HG02852 (cell line): ENCODE measurements around the gene ZSCAN25.
A peak's percentile ranks its signal among the peaks of the same experiment; 100 is the strongest.
"Not testable (repeated sequence)": the region's sequence is repeated elsewhere in the genome, so short reads cannot be mapped to it uniquely, and the experiment has no call there.

Experiments
- ATAC-seq: cut with Tn5 transposase; IDR thresholded peaks from one replicate; pipeline ENCODE4 v1.9.1; 2021; ENCODE audit warnings: mild to moderate bottlenecking, moderate library complexity; ENCODE audit not compliant: unreplicated experiment

Gene ZSCAN25

DNA sequence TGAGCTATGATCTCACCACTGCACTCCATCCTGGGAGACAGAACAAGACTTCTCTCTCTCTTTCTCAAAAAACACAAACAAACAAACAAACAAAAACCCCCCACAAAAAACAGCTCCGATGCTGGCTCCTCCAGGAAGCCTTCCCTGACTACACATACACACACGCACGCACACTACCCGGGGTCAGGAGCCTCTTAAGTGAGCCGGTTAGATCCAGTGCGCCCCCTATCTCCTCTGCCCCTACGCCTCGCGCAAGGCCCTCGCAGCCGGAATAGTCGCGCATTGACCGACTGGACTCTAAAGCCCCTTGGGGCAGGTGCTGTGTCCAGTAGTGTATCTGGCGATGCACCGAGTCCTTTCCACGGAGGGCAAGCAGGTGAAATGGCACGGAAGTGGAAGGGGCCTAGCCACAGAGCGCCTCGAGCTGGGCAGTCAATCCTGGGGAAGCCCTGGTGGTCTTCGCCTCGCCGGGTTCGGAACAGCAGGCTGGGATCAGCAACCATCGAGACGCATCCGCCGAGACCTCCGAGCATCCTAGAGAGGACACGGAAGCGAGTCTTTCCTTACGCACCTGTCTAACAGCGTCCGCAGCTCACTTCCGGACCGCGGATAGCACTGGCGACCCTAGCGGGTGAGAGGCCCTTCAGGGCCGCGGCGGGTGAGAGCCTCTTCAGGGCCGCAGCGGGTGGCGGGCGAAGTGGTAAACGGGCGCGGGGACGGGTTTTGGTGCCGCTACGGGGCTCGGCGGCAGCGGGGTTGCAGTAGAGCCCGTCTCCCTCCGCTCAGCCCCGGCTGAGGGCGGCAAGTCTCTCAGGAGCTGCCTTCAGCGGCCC lies at the start of gene ZSCAN25:
ZSCAN25 (plus strand) TSS at position 588 of the 833 bp plus-strand sequence. CDS start 2,661 bp downstream, outside the sequence.
- ATAC-seq = peak; percentile 98

DNA sequence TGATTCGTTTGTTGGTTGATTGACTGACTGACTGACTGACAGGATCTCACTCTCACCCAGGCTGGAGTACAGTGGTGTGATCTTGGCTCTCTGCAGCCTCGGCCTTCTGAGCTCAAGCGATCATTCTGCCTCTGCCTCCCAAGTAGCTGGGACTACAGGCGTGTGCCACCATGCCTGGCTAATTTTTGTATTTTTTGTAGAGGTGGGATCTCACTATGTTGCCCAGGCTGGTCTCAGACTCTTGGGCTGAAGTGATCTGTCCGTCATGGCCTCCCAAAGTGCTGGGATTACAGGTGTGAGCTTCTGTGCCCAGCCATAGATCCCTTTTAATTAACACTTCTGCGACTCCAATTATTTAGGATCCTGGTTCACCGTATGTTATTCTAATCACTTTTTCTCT lies 48.0 kb upstream of the ZSCAN25 start:
- not testable (repeated sequence) for ATAC-seq

DNA sequence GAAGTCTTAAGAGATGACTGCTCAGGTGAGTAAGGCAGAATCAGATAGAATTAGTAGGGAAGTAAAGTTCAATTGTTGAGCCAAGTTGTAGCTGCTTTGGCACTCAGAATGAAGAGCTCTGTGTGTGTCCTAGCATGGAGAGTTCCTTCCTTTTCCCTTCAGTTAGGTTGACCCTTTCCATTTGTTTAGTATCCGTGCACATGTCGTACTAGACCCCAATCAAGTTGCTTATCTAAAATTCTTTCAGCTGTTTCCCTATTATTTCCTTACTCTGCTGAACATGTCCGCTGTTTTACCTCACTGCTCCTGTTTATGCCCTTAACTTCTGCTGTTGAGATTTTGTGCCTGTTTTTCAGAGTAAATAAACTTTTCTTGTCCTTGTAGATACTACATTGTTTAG lies 45.0 kb upstream of the ZSCAN25 start:
- no peak for ATAC-seq

DNA sequence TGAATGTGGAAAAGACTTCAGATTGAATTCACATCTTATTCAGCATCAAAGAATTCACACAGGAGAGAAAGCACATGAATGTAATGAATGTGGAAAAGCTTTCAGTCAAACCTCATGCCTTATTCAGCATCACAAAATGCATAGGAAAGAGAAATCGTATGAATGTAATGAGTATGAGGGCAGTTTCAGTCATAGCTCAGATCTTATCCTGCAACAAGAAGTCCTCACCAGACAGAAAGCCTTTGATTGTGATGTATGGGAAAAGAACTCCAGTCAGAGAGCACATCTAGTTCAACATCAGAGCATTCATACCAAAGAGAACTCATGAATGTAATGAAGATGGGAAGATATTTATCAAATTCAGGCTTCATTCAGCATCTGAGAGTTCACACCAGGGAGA lies 43.5 kb upstream of the ZSCAN25 start:
- ATAC-seq = no peak

DNA sequence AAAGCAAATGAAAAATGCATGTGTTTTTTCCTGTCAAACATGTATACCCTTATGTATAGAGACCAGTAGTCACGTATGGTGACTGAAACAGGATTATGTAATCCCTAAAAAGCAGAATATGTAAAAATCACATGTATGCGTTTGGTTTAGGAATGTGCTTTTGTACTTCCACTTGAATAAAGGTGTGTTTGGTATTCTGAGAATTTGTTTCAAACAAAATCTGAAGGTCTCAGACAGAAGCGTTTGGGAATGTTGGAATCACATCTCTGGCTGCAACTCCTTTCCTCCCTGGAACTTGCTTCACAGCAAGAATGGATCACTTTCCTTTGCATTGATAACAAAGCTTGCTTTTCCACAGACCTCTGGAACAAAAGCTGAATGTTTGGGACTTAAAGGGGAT lies 40.5 kb upstream of the ZSCAN25 start:
- no peak for ATAC-seq

DNA sequence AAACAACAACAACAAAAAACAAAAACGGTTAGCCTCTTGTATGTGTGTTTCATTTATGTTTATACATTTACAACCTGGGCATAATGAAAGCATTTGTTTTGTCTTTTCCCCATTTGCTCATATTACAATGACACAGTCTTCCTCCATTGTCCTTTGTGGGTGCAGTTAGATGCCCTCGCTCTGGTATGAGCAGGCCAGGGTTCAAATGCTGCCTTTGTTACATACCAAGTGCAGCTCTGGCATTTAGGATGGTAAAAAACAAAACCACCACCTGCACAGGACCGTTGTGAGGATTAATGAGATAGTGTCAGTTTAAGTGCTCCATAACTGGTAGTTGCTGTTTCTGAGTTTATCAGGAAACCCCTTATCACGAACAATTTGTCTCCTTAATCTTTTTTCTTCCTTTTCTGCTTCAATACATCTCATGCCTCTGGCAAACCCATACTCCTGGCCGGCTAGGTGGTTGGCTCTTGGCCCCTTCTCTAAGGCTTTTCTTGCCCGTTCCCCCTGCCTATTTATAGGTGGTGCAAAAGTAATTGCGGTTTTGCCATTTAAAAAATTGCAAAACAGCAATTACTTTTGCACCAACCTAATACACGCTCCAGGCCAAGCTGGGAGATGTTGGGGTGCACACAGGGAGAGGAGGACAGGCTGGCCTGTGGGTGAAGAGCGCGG lies 37.3 kb upstream of the ZSCAN25 start:
- ATAC-seq = no peak

DNA sequence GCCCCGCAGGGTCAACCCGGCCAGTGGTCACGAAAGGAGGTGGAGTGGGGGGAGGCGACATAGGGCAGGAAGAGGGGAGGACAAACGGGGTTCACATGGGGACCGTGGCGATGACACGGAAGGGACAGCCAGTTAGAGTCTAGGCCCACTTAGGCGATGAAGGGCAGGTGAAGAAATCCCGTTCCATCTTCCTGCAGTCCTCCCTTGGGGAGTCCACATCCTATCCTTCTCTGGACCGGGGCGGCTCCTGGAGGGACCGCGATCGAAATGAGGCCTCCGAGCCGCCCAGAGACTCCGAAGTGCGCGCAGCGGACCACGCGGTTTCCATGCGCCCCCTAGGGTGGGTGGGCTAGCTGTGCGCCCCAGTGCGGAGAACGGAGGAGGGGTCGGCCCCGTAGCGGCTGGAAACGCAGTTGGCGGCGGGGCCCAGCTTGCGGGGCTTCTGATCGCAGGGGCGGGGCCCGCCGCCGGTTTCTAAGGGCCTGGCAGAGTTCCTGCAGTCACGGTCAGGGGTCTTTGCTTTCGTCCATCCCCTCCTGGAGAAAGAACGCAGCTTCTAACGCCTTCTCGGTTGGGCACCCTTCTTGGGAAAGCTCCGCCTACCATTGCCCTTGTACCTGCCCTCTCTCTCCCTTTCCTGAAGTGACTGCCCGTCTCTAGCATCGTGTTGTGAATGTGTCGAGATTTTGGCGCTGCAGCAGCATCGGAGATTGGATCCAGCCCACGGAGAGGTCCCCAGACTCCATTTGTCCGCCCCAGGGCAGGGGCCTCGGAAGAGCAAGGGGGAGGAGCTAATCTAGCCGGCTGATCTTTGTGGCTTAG lies 36.6 kb upstream of the ZSCAN25 start:
- no peak for ATAC-seq

DNA sequence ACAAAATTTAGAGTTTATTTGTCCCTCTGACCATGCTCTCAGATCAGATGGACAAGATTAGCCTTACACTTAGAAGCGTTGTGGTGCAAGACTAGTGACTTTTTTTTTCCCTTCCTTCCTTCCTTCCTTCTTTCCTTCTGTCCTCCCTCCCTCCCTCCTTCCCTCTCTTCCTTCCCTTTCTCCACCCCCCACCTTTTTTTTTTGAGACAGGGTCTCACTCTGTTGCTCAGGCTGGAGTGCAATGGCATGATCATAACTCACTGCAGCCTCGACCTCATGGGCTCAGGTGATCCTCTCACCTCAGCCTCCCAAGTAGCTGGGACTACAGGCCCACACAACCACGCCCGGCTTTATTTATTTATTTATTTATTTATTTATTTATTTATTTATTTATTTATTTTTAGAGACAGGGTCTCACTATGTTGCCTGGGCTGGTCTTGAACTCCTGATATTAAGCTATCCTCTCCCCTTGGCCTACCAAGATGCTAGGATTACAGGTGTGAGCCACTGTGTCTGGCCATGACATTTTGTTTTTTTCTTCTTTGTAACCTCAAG lies 35.9 kb upstream of the ZSCAN25 start:
- ATAC-seq = not testable (repeated sequence)

DNA sequence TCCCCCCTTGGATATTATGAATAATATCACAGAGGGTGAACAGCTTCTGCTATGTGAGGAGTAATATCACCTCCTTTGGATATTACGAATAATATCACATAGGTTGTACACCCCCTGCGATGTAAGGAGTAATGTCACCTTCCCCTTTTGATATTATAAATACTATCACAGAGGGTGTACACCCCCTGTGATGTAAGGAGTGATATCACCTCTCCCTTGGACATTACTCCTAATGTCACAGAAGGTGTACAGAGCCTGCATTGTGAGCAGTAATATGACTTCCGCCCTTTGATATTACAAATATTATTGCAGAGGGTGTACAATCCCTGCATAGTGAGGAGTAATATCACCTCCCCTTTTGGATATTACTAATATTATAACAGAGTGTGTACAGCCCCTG lies 27.9 kb upstream of the ZSCAN25 start:
- ATAC-seq = no peak

DNA sequence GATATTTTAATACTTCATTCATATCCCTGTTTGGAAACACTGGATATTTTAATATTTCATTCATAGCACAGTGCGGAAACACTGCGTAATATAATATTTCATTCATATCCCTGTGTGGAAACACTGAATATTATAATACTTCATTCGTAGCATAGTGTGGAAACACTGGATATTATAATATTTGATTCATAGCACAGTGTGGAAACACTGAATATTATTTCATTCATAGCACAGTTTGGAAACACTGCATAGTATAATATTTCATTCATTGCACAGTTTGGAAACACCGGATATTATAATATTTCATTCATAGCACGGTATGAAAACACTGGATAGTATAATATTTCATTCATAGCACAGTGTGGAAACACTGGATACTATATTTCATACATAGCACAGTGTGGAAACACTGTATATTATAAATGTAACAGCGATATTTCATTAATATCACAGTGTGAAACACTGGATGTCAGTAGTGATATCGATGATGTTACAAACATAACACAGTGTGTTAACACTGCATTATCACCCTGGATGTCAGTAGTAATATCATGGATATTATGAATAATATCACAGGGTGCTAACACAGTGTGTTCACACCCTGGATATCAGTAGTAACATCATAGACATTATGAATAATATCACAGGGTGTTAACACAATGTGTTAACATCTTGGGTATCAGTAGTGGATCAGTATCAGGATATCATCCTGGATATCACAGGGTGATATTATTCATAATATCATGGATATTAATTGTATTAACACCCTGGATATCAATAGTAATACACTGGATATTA lies 21.6 kb upstream of the ZSCAN25 start:
- no peak for ATAC-seq

DNA sequence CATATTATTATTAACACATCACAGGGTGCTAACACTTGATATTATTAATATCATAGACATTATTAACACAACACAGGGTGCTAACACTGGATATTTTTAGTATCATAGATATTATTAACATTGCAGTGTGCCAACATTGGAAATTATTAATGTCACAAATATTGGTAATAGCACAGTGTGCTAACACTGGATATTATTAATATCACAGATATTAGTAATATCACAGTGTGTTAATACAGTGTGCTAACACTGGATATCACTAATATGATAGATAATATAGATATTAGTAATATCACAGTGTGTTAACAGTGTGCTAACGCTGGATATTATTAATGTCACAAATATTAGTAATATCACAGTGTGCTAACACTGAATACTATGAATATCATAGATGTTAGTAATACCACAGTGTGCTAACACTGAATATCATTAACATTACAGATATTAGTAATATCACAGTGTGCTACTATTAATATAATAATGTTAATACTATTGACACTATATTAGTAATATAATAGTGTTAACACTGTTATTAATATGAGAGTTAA lies 20.3 kb upstream of the ZSCAN25 start:
- no peak for ATAC-seq

DNA sequence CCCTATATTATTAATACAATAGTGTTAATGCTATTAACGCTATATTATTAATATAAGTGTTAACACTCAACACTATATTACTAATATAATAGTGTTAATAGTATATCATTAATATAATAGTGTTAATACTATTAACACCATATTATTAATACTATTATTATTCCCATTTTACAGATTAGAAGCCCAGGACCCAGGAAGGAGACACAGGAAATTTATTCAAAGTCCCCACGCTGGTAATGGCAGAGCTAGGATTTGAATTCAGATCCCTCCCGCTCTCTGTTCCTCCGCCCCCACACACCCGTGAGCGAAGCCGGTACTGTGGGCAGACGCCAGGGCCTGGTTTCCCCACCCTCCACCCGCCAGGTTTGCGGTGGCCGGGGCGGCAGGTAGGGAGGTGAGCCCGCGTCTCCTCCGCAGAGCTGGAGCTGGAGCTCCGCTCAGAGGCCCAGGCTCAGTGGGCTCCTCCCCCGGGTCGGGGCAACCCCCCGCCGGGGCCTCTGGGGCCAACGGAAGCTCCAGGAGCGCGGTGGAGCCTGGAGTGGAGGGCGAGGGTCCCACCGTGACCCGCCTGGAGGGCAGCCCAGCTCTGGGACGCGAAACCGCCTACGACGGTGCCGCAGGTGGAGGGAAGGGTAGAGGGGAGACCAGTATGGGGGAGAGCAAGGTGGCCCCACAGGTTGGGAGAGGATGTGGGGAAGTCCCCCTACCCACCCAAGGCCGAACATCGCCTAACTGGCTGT lies 18.8 kb upstream of the ZSCAN25 start, which contains the start of gene TMEM225B:
TMEM225B (plus strand) TSS at position 506 of the 740 bp plus-strand sequence. CDS start 6,122 bp downstream, outside the sequence.
- no peak for ATAC-seq

DNA sequence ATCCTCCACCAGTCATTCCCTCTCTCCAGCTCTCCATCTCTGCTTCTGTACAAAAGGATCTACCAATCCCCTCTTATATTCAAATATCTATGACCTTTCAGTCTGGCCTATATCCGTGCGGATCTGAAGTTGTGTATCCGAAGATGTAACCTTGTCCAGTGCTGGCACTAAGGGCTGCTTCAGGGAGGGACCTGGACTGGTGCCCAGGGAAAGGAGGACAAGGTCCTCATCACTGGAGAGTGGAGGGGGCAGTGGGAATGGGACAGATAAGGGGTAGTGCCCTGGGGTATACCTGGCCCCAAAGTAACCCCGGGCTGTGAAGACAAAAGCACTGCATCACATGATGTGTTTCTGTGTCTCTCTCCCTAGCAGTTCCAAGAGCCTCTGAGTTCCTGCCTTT lies 16.9 kb upstream of the ZSCAN25 start:
- ATAC-seq = no peak

DNA sequence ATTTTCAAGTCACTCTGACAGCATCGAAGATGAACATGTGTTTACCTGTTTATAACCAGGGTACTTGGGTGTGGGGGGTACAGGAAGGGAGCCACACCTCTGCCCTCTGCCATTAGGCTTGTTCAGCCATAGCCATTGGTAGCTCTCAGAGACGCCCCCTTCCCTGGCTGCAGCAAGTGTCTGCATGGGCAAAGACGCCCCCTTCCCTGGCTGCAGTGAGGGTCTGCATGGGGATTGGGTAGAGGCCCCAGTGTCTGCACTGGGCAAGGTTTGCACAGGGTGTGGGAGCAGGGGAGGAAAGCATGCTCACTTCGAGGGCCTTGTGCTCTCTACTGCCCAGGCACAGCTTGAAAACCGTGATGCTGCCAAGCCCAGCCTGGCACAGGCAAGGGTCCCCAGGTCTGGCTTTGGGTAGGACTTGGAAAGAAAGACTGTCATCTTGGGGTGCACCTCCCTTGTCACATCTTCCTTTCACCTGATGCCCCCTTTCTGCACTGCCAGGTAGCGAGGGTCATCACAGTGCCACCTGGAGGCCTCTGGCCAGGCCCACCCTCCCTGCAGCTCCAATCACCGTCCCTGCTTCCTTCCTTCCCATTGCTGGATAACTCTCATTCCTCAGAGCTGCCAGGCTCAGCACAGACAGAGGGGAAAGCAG lies 15.0 kb upstream of the ZSCAN25 start:
- no peak for ATAC-seq

DNA sequence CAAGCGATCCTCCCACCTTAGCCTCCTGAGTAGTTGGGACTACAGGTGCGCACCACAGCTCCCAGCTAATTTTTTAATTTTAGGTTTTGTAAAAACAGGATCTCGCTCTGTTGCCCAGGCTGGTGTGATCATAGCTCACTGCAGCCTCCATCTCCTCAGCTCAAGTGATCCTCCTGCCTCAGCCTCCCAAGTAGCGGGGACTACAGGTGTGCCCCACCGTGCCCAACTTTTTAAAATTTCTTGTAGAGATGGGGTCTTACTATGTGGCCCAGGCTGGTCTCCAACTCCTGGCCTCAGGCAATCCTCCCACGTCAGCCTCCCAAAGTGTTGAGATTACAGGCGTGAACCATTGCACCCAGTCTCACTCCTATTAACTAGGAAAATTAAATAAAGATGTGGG lies 11.2 kb upstream of the ZSCAN25 start:
- no peak for ATAC-seq

DNA sequence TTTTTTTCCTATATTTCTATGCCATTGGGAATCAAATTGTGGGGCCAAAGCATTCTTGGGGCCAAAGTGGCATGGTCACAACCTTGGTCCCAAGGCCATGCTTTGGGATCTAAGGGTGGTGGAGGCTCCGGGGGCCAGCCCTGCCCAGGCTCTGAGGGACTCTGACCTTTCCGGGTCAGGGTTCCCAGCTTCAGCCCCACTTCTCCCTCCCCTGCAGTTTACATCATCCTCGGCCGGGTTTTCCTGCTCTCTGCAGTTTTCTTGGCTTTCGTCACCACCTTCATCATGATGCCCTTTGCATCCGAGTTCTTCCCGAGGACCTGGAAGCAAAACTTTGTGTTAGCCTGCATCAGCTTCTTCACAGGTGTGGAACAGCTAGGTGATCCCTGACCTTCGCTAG lies 10.2 kb upstream of the ZSCAN25 start:
- no peak for ATAC-seq

DNA sequence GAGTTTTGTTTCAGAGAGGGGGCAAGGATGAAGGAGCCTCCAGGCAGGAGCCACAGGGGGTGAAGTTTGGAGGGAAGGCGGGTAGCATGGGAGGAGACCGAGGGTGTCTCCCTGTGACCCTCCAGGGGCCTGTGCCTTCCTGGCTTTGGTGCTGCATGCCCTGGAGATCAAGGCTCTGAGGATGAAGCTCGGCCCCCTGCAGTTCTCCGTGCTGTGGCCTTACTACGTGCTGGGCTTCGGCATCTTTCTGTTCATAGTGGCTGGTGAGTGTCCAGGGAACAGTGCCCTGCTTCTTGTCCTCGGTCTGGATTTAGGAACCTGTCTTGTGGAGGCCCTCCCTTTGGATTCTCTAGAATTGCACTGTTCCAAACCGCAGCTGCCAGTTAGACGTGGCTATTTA lies 9.2 kb upstream of the ZSCAN25 start:
- ATAC-seq = no peak

DNA sequence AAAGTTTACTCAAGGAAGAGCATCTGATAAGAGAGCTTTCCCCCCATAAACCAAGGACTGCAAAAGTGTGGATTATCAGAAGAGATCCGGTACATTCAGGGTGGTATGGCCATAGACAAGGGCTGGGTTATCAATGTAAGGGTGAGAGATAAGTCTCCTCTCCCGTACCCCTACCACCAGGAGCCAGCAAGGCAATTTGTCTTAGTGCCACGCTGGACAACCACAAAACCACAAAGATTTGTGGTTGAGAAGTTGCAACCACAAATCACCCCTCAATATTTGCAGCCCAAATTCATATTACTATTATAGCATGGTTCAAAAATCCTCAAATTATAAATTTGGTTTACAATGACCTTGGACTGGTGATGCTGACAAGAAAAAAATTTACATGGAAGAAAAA lies 2.3 kb upstream of the ZSCAN25 start:
- no peak for ATAC-seq

DNA sequence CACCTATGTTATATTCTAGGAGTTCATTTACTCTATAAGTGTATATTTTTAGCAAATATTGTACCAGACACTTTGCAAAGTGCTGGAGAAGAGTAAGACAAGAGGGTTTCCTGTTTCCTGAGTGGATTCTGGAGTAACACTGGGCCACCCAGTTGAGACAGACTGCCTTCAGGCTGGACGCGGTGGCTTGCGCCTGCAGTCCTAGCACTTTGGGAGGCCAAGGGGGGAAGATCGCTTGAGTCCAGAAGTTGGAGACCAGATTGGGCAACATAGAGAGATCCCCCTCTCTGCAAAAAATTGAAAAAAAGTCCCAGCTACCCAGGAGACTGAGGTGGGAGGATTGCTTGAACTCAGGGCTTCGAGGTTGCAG lies 772 bp upstream of the ZSCAN25 start:
- ATAC-seq = no peak
